OCI-M1 (cell line): ENCODE results near the gene SAFB2.
A peak's percentile ranks its signal among the peaks of the same experiment; 100 is the strongest.
"Not testable (repeated sequence)": the region's sequence is repeated elsewhere in the genome, so short reads cannot be mapped to it uniquely, and the experiment has no call there.

ENCODE experiments used
- DNase-seq: peaks from one replicate; lab custom pipeline; 2025; lab: John Stamatoyannopoulos, UW

Gene SAFB2

DNA sequence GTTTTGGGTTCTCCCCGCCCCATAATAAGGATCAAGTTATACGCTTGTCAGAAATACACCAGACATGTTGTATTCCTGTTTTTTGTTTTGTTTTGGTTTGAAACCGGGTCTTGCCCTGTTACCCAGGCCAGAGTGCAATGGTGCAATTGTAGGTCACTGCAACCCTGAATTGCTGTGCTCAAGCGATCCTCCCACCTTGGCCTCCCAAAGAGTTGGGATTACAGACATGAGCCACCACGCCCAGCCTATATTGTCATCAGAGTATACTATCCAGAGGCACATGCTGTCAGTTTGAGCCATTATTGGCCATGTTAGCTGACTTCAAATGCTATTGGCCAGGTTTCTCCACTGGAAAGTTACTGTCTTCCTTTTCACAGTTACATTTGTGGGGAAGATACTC, 10.1 kb upstream of the SAFB2 start:
- no peak for DNase-seq

DNA sequence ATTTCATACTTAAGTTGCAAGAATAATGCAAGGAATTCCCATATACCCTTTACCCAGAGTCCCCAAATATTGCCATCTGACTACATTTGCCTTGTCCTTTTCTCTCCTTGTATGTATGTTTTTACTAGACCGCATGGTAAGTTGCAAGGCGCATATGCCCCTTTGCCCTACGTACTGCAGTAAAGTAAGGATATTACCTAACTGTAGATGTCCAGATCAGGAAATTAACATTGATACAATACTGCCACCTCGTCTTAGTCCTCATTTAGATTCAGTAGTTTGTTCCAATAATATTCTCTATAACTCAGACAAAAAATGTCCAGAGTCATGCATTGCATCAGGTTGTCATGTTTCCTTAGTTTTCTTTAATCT, 9.7 kb upstream of the SAFB2 start:
- no peak for DNase-seq

DNA sequence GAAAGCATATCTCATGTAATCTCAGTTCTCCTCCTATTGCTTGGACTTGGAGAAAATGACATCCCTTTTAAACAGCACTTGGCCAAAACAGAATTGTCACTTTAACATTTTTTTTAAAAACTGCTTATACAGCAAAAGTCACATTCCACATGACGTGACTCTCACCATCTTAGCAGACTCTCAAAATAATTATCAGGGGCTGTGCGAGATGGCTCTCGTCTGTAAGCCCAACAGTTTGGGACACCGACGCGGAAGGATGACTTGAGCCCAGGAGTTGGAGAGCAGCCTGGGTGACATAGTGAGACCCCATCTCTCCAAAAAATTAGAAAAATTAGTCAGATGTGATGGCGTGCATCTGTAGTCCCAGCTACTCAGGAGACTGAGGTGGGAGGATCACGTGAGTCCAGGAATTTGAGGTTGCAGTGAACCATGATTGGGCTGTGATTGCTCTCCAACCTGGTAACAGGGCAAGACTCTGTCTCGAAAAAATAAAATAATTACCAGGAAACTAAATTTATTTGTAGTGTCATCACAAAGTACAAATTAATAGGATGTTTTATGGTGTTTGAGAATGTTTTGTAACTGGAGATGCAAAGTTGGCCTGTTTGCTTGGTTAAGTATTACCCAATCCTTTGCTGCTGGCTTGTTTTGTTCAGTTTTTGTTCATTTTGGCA, 9.1 kb upstream of the SAFB2 start:
- no peak for DNase-seq

DNA sequence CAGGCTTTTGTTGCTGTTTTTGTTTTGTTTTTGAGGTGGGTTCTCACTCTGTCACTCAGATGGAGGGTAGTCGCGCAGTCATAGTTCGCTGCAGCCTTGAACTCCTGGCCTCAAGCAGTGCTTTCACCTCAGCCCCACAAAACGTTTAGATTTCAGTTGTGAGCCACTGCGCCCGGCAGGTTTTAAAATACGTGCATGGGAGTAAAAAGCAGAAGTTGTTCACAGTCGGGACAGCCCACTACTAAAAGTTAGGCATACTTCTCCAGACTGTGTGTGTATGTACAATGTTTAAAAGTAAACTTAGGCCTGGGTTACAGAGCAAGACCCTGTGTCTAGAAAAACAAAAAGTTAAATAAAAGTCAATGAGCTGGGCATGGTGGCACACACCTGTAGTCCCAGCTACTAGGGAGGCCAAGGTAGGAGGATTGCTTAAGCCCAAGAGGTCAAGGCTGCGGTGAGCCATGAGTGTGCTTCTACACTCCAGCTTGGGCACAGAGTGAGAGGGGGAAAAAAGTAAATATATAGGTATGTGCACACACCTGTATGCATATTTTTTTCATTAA, 6.4 kb upstream of the SAFB2 start:
- peak; percentile 73 for DNase-seq

DNA sequence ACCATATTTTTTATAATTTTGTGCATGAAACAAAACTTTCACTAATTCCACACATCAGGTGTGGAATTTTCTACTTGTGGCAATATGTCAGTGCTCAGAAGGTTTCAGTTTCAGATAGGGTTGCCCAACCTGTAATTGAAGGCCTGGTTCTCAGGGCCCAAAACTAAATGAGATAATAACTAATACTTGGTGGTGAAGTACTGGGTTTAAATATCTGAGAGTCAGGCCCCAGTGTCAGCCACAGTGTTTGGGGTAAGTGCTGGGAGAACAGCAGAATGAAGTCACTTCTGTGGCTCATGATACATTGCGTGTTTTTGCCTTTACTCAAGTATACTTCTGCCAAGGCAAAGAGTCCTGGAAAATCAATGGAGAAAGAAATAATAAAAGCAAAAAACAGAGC, 5.9 kb upstream of the SAFB2 start:
- DNase-seq: peak; percentile 12

DNA sequence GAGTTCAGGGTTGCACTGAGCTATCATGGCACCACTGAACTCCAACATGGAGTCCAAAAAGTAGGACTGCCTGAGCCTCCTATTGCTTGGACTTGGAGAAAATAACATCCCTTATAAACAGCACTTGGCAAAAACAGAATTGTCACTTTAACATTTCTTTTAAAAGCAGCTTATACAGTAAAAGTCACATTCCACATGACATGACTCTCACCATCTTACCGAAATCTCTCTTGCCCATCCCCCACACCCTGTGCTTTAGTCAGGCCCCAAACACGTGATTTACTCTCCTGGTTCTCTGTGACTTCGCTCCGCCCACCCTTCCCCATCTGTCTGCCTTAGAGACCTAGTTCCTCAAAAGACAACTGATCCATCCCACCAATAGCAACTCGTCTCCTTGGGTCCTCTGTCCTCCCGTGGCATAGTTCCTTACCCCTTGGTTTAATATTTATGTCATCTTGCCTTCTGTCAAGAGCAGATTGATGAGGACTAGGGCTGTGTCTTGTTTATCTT, 4.9 kb upstream of the SAFB2 start:
- peak; percentile 96 for DNase-seq

DNA sequence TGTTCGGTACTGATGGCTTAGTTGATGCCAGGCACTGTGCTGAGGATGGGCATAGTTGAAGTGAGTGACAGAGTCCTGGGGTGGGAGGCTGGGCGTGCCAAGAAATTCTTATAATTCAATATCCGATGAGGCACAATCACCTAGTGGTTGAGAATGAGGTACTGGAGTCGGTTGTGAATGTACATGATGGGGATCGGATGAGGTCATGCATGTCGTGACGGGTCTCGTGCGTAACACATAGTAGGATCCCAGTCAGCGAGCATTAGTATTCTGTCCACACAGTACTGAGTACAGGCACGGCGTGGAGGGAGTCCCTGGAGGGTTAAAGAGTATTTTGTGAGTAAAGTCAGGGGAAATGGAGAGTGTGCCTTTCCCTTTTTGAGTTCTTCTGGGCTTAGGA, 3.1 kb upstream of the SAFB2 start:
- DNase-seq: no peak

DNA sequence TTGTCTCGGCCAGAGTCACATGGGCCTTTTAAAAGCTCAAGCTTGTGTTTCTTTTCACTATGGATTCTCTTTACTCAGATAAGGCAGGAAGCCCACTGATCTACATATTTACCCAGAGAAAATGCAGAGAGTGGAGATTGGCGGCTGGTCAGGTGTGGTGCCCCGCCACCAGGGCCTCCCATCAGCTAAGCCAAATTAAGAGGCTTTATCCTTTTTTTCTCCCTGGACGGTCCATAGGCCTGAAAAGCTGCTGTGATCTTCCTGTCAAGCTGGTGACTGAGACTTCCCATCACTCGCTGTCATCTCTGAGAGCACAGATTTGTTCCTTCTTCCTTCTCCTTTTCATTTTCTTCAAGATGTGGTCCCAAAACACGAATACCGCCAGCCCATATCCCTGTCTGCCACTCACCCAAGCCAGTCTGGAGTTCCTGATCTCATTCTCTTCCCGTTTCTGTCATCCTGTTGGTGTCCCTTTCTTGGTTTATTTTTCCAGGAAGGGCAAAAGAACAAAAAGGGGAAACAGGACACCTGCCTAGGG, 2.2 kb upstream of the SAFB2 start:
- DNase-seq: no peak

DNA sequence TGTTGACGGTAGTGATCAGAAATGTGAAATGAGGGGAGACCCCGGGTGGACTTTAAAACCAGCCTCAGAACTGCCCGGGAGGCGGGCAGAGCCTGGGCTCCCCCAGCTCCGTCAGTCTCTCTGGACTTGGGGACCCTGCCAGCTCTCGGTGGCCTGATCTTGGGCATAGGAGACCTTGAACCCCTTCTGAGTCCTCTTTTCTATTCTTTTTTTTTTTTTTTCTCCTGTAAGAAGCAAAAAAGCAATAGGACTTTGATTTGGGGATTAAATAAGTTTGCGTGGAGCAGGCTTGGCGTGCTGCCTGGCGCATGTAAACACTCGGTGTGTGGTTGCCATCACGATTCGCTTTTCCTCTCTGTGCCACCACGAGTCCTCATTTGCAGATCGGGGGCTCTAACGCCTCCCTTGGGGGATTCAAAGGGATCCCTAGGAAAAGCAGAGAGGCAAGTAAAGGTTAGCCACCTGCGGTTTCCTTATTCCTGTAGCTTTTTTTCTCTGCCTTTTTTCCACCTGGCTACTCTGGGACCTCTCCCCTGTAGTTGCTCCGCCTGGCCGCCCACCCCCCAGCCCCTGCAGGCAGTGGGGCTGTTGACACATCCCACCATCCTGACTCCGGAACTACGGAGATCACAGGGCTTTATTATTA, 1.6 kb upstream of the SAFB2 start:
- DNase-seq: peak; percentile 23

DNA sequence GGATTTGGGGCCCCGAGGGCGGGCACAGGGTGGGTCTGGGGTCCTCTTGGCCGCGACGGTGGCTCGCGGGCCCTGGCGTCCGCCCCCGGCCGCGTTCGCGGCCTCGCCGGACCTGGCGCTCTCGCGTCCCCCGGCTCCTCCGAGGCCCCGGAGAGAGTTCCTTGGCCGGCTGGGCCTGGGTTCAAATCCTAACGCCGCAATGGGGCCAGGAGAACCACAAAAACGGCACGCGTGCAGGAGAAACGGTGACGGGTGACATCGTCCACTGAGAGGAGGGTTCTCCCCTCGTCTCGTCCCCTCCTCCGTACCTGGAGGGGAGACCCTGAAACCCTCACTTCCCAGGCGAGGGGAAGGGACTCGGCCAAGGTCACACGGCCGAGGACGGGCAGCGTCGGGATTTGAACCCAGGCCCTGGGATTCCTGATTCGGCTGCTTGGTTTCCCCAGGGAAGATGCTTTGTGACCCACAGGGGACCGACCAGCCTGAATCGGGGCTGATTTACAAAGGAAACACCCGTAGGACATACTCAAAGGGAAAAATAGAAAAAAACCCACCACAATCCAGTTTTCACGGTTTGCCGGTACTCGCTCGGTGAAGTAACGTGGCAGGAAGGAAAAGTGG, 931 bp upstream of the SAFB2 start:
- DNase-seq: peak; percentile 28

DNA sequence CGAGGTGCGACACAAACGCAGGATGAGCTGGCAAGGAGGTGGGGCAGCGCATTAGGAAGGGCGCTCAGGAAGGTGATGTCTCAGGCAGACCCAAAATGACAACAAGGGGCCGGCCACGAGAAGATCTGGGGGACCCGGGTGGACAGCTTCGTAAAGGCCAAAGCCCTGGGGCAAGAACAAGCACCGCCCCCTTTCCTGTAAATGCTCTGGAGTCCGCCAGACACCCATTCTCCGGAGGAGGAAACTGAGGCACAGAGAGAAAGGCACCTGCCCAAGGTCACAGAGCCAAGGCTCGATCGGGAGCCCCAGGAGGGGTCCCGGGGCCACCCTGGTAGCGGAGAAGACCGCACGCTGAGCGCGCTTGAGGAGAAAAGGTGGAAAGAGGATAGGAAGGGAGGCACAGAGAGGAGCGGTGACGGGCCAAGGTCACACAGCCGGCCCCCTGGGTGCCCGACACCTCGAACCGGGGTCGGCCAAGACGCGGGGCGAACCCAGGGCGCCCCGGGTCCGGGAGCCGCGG, 571 bp downstream of the SAFB2 start:
- DNase-seq: peak; percentile 27

DNA sequence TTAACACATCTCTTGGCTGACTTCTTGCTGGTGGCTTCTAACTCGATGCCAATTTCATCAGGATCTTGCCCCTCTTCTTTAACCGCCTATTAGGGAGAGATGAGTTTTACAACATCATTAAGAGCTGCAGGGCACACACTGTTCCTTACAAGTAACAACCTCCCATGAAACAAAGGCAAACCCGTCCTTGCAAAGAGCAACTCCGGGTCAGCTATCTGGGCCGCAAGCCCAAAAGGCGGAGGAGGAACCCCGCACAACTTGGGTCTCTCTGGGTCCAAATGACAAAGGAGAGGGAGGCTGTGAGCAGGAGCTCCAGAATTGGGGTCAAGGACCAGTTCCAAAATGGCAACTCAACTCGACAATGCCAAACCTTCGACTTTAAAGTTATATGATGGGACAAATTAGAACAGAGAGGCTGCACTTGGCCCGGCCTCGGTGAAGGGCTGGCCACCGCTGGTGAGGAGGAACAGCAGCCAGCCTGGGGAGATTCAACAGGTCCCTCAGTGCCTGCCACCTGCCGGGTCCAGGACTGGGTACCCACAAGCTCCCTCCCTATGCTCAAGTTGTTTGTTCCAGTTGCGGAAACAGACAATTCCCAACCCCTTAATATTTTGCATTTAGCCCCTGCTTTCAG, 1.1 kb downstream of the SAFB2 start:
- DNase-seq: no peak

DNA sequence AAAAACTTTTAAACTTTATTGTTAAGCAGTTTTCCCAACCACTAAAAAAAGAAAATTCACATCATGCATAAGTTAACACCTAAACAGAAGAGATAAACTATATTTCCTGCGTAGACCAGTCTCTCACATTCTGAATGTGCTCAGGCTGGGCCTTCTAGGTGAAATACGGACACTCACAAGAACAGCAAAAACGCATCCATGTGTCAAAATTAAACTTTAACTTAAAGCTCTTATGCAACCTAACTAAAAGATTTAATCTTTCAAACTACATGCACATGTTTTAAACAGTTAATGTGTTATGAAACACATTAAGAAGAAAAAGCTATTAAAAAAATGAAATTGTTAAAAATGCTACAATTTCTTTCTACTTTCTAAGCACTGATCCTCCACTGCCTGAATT, 2.6 kb downstream of the SAFB2 start:
- no peak for DNase-seq

DNA sequence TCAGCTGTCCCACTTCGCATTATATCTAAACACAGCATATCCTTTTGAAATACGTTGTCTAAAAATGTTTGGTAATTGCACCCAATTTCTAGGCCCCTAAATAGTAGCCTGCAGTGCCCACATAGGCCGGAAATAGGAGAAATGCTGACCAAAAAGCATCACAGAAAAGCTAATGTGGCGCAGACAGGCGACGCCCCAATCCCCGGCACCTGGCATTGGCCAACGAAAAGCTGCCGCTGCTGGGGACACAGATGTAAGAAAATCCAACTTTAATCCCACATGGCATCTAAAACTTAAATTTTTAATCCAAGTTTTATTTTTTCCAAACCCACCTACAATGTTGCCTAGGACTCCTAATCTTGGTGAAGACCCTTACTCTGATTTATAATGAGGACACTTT, 4.0 kb downstream of the SAFB2 start:
- no peak for DNase-seq

DNA sequence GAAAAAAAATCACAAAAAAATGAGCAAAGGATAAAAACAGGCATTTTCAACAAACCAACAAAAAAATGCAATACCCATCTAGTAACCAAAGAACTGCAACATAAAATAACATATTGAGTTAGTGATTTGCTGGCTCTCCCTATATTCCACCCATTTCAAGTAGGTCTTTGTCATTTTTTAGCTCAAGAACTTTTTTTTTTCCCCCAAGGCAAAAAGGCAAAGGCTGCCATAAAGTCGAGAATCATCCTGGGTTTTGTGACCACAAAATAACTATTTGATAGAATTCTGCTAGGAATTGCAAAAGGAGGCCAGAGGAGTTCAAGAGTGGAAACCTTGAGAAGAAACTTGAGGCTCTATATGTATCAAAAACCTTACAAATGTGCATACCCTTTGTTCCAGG, 5.5 kb downstream of the SAFB2 start:
- DNase-seq: no peak

DNA sequence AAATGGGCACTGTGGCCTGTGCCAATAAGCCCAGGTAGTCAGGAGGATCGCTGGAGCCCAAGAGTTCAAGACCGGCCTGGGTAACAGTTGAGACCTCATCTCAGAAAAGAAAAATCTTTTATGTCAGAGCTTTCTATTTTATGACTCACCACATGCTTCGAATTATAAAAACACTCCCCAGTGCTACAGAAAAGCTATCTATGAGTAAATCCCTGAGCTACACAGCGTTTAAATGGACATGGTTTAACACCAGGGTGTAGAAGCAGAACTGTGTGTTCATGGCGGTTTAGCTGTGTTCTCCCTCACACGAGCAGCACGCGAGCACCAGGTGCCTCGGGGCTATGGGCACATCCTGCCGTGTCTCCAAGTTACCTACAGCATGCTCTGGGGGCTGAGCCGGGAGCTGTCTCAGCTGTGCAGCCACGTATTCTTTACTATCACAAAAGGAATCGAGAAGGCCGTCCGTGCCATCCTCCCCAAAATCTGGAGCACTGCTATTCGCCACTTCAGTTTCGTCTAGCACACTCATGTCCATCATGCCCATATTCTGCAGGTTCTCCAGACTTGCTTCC, 6.7 kb downstream of the SAFB2 start:
- DNase-seq: no peak

DNA sequence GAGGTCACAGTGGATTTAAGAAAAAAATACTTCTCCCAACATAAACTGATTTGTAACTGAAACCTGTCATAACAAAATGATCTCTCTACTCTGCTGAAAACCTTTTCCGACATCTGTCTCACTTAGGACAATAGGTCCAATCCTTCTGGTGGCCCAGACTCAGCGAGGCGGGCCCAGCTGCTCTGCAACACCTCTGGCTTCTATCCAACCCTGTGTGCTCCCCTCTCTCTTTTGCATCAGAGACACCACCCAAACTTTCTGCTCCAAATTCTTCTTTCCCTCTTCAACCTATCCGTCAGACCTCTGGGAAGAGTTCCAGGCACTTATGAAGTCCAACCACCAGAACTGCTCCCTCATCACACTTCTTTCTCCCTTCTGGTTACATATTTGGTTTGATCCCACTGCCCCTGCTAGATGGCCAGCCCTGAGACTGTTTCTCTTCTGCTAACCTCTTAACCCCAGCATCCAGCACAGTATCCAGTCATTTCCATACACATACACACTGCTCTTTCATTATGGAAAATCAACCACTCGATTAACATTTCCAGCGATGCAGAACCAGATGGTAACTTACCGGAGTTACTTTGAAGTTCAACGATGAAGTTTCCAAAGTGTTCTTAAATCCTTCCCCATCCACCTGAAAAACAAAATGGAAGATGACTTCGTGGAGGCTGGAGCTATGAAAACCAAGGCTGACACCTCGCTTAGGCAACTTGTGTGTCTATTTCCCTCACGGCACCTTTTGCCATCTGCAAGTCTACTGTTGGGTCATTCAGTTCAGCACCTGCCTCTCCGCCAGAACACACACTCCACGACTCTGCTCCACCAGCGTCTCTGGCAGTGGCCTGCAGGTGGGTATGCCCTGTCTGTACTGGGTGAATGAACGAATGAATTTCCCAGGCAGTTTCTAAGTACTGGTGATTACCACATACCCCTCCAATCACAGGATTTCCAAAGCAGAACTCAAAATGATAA, 9.4 kb downstream of the SAFB2 start:
- no peak for DNase-seq

DNA sequence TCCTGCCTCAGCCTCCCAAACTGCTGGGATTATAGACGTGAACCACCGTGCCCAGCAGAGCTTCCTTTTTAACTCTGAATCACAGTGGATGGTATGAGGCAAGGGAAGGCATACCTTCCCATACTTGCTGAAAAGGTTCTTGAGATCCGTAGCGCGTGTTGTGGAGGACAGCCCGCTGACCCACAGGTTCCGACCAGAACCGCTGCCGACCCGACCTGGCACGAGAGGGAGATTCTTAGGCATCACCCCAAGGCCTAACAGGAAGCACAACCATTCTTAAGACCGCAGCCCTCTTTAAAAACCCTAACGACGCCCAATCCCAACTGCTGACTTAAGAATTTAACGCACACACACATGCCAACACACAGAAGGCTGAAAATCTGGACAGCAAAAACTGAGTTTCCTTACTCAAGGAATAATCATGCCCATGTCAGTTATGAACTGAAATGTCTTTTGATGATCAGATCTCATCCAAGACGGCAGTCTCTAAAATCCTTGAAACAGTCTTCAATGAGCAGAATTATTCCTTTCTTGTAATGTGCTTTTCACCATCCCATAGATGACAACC, 12.6 kb downstream of the SAFB2 start:
- no peak for DNase-seq

DNA sequence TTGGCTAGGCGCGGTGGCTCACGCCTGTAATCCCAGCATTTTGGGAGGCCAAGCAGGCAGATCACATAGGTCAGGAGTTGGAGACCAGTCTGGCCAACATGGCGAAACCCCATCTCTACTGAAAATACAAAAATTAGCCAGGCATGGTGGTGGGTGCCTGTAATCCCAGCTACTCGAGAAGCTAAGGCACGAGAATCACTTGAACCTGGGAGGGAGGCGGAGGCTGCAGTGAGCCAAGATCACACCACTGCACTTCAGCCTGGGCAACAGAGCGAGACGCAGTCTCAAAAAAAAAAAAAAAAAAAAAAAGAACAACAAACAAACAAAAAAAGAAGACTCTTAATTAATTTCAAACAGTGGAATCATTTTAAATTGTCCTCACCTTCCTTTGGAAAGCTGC, 13.8 kb downstream of the SAFB2 start:
- not testable (repeated sequence) for DNase-seq

DNA sequence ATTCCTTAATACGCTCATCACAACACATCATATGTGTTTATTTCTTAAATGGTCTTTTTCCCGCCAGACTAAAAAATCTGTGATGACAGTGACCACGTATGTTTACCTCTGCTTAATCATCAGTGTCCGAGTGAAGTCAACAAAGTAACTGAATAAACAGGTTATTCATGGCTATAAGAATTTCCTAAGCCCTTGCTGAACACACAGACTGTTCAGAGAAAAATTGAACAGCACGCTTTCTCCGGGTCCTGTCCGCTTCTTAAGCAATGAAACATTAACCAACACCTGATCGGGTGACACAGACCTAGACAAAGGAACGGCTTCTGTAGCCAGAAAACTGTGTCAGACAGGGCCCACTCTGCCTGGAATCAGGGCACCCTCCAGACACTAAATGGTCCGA, 14.3 kb downstream of the SAFB2 start:
- DNase-seq: no peak
